ENCODE measurements around the gene WNT7B. TPM values are rescaled to one million over a fixed set of nuclear protein-coding genes. Genes with fewer than 3 reads are reported as not detected.
A peak's percentile ranks its signal among the peaks of the same experiment; 100 is the strongest.

Gene WNT7B
- total RNA-seq, 1 experiment from 2014 or later, result not detected

DNA sequence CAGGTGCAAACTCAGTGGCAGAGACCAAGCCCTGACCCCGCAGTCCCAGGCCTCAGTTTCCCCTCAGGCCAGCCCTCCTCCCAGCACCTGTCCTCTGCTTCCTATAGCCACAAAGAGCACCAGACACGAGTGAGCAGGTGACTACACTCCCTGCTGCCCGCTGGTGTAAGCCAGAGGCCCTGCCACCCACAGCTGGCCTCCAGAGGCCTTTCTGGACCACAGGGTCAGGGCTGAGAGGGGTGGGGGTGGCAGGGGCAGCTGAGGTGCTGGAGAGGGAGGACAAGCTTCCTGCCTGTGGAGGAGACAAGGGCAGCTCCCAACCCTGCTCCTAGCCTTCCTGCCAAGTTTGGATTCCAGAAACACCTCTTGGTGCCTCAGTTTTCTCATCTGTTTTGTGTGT lies 31.3 kb upstream of the WNT7B start:
- Histone ChIP-seq H3K27me3 (replicated peaks; ENCODE audit: insufficient read depth, low read depth, low read length, poor library complexity) (no peaks in the 10 kb centered on the region), H3K9me3 (ENCODE audit: low read depth, low read length, poor library complexity, severe bottlenecking) (peaks cover 13% of the 10 kb centered on the region), H3K36me3 (ENCODE audit: insufficient read depth, low read length, poor library complexity, severe bottlenecking) (no peaks in the 10 kb centered on the region), H3K27ac (ENCODE audit: low read depth, low read length, poor library complexity, severe bottlenecking) (peak overlapping the region; percentile 60), H3K4me3 (ENCODE audit: low read depth, low read length, poor library complexity, severe bottlenecking) (no peak overlapping the region), H3K4me1 (ENCODE audit: insufficient read depth, low read length, poor library complexity, severe bottlenecking) (peaks cover 45% of the 10 kb centered on the region)
- ChIA-PET POLR2A (ENCODE audit: low non-redundant PET) (no interaction called here), CTCF (interaction anchor here (0.5 to 1.1 kb wide), 2 partner anchors 11 to 108 kb away, joined by 4 read pairs; no protein-coding TSS in a partner anchor)
- intact Hi-C loops (cut with micrococcal nuclease; ENCODE audit: unreplicated experiment), result no loop called here
- TF ChIP-seq, protein P1, sequence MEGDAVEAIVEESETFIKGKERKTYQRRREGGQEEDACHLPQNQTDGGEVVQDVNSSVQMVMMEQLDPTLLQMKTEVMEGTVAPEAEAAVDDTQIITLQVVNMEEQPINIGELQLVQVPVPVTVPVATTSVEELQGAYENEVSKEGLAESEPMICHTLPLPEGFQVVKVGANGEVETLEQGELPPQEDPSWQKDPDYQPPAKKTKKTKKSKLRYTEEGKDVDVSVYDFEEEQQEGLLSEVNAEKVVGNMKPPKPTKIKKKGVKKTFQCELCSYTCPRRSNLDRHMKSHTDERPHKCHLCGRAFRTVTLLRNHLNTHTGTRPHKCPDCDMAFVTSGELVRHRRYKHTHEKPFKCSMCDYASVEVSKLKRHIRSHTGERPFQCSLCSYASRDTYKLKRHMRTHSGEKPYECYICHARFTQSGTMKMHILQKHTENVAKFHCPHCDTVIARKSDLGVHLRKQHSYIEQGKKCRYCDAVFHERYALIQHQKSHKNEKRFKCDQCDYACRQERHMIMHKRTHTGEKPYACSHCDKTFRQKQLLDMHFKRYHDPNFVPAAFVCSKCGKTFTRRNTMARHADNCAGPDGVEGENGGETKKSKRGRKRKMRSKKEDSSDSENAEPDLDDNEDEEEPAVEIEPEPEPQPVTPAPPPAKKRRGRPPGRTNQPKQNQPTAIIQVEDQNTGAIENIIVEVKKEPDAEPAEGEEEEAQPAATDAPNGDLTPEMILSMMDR (conservative IDR thresholded peaks at IDR 0.05; ENCODE audit: low read depth, low read length), result no peak
- no peak for TF ChIP-seq EZH2 (IDR thresholded peaks at IDR 0.05; ENCODE audit: borderline replicate concordance, low read depth, low read length, poor library complexity, severe bottlenecking)
- DNase-seq (ENCODE audit: low spot score), result no peak
- no TSS peak for BruUV-seq (replicated peaks)

DNA sequence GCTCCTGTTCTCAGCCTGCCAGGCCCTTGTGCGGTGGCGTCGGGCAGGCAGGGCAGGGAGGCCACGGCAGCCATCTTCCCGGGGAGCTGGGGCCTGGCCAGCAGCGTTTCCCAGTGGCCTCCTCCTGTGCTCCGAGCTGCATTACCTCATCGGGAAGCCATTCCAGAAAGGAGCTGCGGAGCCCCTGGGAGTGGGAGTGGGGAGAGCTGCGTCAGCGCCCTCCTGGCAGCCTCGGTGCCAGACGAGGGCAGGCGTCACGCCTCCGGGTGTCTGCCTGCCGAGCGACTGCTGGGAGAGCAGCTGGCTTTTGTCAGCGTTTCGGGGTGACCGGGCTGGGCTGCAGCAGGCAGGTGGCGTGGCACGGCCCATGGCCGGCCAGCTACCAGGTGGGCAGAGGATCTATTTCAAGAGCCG lies 30.9 kb upstream of the WNT7B start:
- ChIA-PET CTCF (interaction anchor here (0.5 to 1.1 kb wide), 4 partner anchors 9 to 109 kb away, joined by 3 to 7 read pairs (median 4); no protein-coding TSS in a partner anchor), POLR2A (ENCODE audit: low non-redundant PET) (interaction anchor here (0.5 kb wide), 1 partner anchor 17 kb away, joined by 10 read pairs; no protein-coding TSS in a partner anchor)
- Histone ChIP-seq H3K36me3 (ENCODE audit: insufficient read depth, low read length, poor library complexity, severe bottlenecking) (no peaks in the 10 kb centered on the region), H3K27ac (ENCODE audit: low read depth, low read length, poor library complexity, severe bottlenecking) (peak overlapping the region; percentile 60), H3K4me1 (ENCODE audit: insufficient read depth, low read length, poor library complexity, severe bottlenecking) (peaks cover 40% of the 10 kb centered on the region), H3K27me3 (replicated peaks; ENCODE audit: insufficient read depth, low read depth, low read length, poor library complexity) (no peaks in the 10 kb centered on the region), H3K9me3 (ENCODE audit: low read depth, low read length, poor library complexity, severe bottlenecking) (peaks cover 13% of the 10 kb centered on the region), H3K4me3 (ENCODE audit: low read depth, low read length, poor library complexity, severe bottlenecking) (no peak overlapping the region)
- intact Hi-C loops (cut with micrococcal nuclease; ENCODE audit: unreplicated experiment), result loop anchor here (2.0 kb wide), 1 partner anchor 109 kb away; no protein-coding TSS in a partner anchor
- peak; percentile 85 for DNase-seq (ENCODE audit: low spot score)
- no peak for TF ChIP-seq EZH2 (IDR thresholded peaks at IDR 0.05; ENCODE audit: borderline replicate concordance, low read depth, low read length, poor library complexity, severe bottlenecking)
- no TSS peak for BruUV-seq (replicated peaks)

DNA sequence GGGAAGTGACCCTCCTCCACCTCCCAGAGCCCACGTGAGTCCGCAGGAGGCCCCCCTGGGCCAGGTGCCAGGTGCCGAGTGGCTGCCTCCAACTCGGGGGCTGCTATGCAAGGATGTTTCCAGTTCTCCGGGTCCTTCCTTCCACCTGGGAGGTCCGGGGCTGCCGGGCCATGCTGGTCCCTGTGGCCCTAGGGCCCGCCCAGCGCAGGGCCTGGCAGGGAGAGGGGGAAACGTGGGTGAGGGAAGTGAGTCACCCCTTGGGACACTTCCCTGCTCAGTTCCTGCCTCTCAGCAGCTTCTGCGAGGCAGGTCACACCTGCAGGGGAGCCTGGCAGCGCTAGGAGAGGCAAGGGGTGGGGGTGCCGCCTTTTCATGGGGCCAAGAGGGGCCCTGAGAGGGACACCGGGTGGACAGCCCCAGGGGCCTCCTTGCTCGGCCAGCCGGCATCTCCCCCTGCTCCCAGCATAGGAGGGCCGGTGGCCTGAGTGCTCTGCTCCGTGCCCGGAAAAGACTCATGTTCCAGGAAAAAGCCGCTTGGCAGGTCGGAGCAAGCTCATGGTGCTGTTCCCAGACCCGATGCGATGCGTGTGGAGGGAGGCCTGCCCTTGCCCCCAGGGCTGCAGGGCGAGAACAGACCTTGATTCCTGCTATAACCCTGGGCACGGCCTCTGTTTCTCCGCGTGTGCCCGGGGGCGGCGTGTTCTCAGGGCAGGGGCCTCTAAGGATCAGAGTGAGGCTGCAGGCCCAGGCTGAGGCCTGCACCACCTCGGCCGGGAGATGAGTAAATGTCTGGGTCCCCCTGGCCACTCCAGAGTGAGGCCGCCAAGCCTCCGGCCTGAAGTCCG lies 30.3 kb upstream of the WNT7B start:
- ChIA-PET CTCF (interaction anchor here (0.6 to 1.4 kb wide), 18 partner anchors 10 to 360 kb away, joined by 3 to 13 read pairs (median 4); no protein-coding TSS in a partner anchor), POLR2A (ENCODE audit: low non-redundant PET) (interaction anchor here (0.5 kb wide), 1 partner anchor 17 kb away, joined by 10 read pairs; no protein-coding TSS in a partner anchor)
- H3K27ac ChIP-seq (ENCODE audit: low read depth, low read length, poor library complexity, severe bottlenecking), result peak overlapping the region; percentile 60
- peak; percentile 35 for DNase-seq (ENCODE audit: low spot score)
- intact Hi-C loops (cut with micrococcal nuclease; ENCODE audit: unreplicated experiment), result loop anchor here (2.0 kb wide), 1 partner anchor 110 kb away; no protein-coding TSS in a partner anchor
- H3K36me3 ChIP-seq (ENCODE audit: insufficient read depth, low read length, poor library complexity, severe bottlenecking), result no peaks in the 10 kb centered on the region
- no peaks in the 10 kb centered on the region for H3K27me3 ChIP-seq (replicated peaks; ENCODE audit: insufficient read depth, low read depth, low read length, poor library complexity)
- no peak overlapping the region for H3K4me3 ChIP-seq (ENCODE audit: low read depth, low read length, poor library complexity, severe bottlenecking)
- H3K9me3 ChIP-seq (ENCODE audit: low read depth, low read length, poor library complexity, severe bottlenecking), result peaks cover 13% of the 10 kb centered on the region
- no peak for TF ChIP-seq EZH2 (IDR thresholded peaks at IDR 0.05; ENCODE audit: borderline replicate concordance, low read depth, low read length, poor library complexity, severe bottlenecking)
- TF ChIP-seq, protein P1 (conservative IDR thresholded peaks at IDR 0.05; ENCODE audit: low read depth, low read length), result no peak
- H3K4me1 ChIP-seq (ENCODE audit: insufficient read depth, low read length, poor library complexity, severe bottlenecking), result peaks cover 39% of the 10 kb centered on the region
- BruUV-seq (replicated peaks), result no TSS peak
